ENCODE results near the gene CACNB2. TPM values are rescaled to one million over a fixed set of nuclear protein-coding genes. Genes with fewer than 3 reads are reported as not detected.
"Not testable (repeated sequence)": the region's sequence is repeated elsewhere in the genome, so short reads cannot be mapped to it uniquely, and the experiment has no call there.

CACNB2 gene
- total RNA-seq, 2 donors from 2014 or later: not detected

- ATAC-seq (replicated peaks in 1 of 2) (no peak), DNase-seq (no peak)
- H3K36me3 Mint-ChIP-seq (ENCODE audit: insufficient read depth in 2 of 2): no peaks in the 10 kb centered on the region
- H3K27ac Mint-ChIP-seq: no peak overlapping the region
- no peaks in the 10 kb centered on the region for H3K27me3 Mint-ChIP-seq (ENCODE audit: low read depth)
- H3K4me3 Mint-ChIP-seq: no peak overlapping the region
- H3K4me1 Mint-ChIP-seq (ENCODE audit: low read depth): no peaks in the 10 kb centered on the region
- H3K9me3 Mint-ChIP-seq: peaks cover 0 to 2% of the 10 kb centered on the region in 2 donors
These were observed 15.1 kb downstream of the CACNB2 start for GRCh38 chr10:18155321-18155720.

DNA sequence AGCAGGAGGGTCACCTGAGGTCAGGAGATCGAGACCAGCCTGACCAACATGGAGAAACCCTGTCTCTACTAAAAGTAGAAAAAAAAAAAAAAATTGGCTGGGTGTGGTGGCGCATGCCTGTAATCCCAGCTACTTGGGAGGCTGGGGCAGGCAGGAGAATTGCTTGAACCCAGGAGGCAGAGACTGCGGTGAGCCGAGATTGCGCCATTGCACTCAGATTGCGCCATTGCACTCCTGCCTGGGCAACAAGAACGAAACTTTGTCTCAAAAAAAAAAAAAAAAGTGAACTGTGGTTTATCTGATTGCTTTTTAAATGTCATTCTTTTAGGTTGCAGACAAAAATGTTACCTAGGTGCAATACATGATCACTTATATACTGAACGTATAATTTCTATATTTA lies 16.6 kb downstream of the CACNB2 start:
- not testable (repeated sequence) for H3K4me1 Mint-ChIP-seq (ENCODE audit: low read depth); DNase-seq; H3K27ac Mint-ChIP-seq; H3K27me3 Mint-ChIP-seq (ENCODE audit: low read depth); H3K36me3 Mint-ChIP-seq (ENCODE audit: insufficient read depth in 2 of 2); ATAC-seq (replicated peaks in 1 of 2); H3K4me3 Mint-ChIP-seq; H3K9me3 Mint-ChIP-seq

GRCh38 chr10:18157881-18158280 lies 17.7 kb downstream of the CACNB2 start:
- H3K9me3 Mint-ChIP-seq: peaks cover 0 to 2% of the 10 kb centered on the region in 2 donors
- no peaks in the 10 kb centered on the region for H3K4me1 Mint-ChIP-seq (ENCODE audit: low read depth)
- H3K4me3 Mint-ChIP-seq: no peak overlapping the region
- no peaks in the 10 kb centered on the region for H3K36me3 Mint-ChIP-seq (ENCODE audit: insufficient read depth in 2 of 2)
- no peak for DNase-seq
- H3K27me3 Mint-ChIP-seq (ENCODE audit: low read depth): no peaks in the 10 kb centered on the region
- H3K27ac Mint-ChIP-seq: no peak overlapping the region
- no peak for ATAC-seq (replicated peaks in 1 of 2)

- ATAC-seq (replicated peaks in 1 of 2) (no peak), DNase-seq (no peak)
- Mint-ChIP-seq H3K27ac (no peak overlapping the region), H3K27me3 (ENCODE audit: low read depth) (no peaks in the 10 kb centered on the region), H3K36me3 (ENCODE audit: insufficient read depth in 2 of 2) (no peaks in the 10 kb centered on the region), H3K4me3 (no peak overlapping the region), H3K9me3 (peaks cover 0 to 2% of the 10 kb centered on the region in 2 donors), H3K4me1 (ENCODE audit: low read depth) (no peaks in the 10 kb centered on the region)
These were observed 18.6 kb downstream of the CACNB2 start for GRCh38 chr10:18158773-18159265.

DNA sequence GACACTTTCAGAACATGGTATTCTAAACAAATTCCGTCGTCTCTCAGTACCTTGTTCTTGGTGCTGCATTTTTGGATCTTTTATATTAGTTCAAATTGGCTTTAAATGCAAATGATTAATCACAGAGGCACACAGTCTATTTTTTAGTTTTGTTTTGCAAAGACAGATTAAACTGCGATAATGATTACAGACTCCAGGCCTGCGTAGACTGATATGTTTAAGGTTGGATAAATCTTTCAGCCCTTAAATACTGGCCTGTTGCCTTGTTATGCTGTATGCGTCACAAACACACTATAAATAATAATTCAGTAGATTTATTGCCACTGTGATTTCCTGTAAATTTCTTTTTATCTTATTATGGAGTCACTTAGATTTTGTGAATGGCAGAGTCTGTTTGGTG lies 19.3 kb downstream of the CACNB2 start:
- H3K4me3 Mint-ChIP-seq: no peak overlapping the region
- H3K4me1 Mint-ChIP-seq (ENCODE audit: low read depth): no peaks in the 10 kb centered on the region
- no peak for ATAC-seq (replicated peaks in 1 of 2)
- H3K27me3 Mint-ChIP-seq (ENCODE audit: low read depth): no peaks in the 10 kb centered on the region
- H3K9me3 Mint-ChIP-seq: peaks cover 0 to 2% of the 10 kb centered on the region in 2 donors
- H3K36me3 Mint-ChIP-seq (ENCODE audit: insufficient read depth in 2 of 2): no peaks in the 10 kb centered on the region
- DNase-seq: no peak
- no peak overlapping the region for H3K27ac Mint-ChIP-seq

- no peaks in the 10 kb centered on the region for H3K27me3 Mint-ChIP-seq (ENCODE audit: low read depth)
- no peak for ATAC-seq (replicated peaks in 1 of 2)
These were observed 21.9 kb downstream of the CACNB2 start for GRCh38 chr10:18162021-18162627.

GRCh38 chr10:18164093-18164492 lies 23.9 kb downstream of the CACNB2 start:
- no peak overlapping the region for H3K4me3 Mint-ChIP-seq
- H3K9me3 Mint-ChIP-seq: no peaks in the 10 kb centered on the region
- DNase-seq (no peak), ATAC-seq (replicated peaks in 1 of 2) (no peak)
- no peak overlapping the region for H3K27ac Mint-ChIP-seq
- no peaks in the 10 kb centered on the region for H3K4me1 Mint-ChIP-seq (ENCODE audit: low read depth)
- H3K27me3 Mint-ChIP-seq (ENCODE audit: low read depth): no peaks in the 10 kb centered on the region
- no peaks in the 10 kb centered on the region for H3K36me3 Mint-ChIP-seq (ENCODE audit: insufficient read depth in 2 of 2)

More at GRCh38 chr10:18162021-18162627, 21.9 kb downstream of the CACNB2 start:
- Mint-ChIP-seq H3K4me3 (no peak overlapping the region), H3K36me3 (ENCODE audit: insufficient read depth in 2 of 2) (no peaks in the 10 kb centered on the region), H3K4me1 (ENCODE audit: low read depth) (no peaks in the 10 kb centered on the region), H3K27ac (no peak overlapping the region), H3K9me3 (no peaks in the 10 kb centered on the region)
- DNase-seq: no peak

DNA sequence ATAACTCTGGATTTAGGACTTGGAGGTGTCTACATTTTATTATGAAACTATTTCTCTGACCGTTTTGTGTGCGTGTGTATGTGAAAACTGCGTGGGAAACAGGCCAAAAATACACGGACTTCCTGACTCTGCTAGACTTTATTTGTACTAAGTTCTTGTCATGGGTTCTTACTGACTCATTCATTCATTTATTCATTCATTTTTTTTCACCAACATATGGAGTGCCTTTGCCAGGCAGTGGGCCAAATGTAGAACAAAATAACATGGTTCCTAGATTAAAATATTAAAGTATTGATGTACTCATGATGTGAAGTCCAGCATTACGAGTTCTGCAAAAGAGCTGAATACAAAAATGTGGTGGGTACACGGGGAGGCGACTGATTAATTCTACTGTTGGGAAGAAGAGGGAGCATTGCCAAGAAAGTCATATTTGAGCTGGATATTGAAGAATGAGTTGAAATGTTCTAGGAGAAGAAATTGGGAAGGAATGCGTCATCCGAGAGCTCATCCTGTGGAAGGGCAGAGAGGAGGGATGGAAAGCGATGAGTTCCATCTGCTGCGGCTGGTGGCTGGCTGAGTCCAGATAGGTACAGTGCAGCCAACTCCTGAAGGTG lies 24.6 kb downstream of the CACNB2 start:
- ATAC-seq (replicated peaks in 1 of 2): no peak
- no peak overlapping the region for H3K4me3 Mint-ChIP-seq

DNA sequence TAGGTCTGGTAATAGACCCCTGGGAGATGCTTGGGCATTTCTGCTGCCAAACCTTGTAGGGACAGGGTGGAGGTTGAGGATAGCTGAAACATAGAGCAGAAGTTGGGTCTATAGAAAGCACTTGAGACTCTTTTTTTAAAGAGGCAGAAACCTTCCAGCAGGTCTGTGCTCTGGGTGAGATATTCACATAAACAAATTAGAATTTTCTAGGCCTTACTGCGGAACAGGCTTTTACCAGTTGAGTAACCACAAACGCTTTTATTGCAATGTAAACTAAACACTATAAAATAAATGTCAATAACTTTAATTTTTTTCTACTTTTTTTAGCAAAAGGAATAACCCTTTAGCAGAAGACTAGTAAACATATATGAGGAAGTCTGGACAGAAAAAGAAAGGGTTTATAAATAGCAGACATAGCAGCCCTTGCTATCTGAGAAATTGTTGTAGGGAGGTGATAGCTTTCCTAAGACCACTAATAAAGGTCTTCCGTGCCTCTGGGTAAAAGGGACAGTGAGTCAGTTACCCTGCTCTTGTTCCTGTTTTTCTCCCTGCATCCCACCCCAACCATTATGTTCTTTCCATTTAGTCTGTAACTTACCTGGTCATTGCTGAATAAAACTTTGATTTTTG lies 38.7 kb downstream of the CACNB2 start:
- H3K4me1 Mint-ChIP-seq (ENCODE audit: low read depth): no peaks in the 10 kb centered on the region
- no peak overlapping the region for H3K4me3 Mint-ChIP-seq
- H3K27me3 Mint-ChIP-seq (ENCODE audit: low read depth): no peaks in the 10 kb centered on the region
- no peaks in the 10 kb centered on the region for H3K36me3 Mint-ChIP-seq (ENCODE audit: insufficient read depth in 2 of 2)
- no peak for ATAC-seq (replicated peaks in 1 of 2)
- H3K27ac Mint-ChIP-seq: no peak overlapping the region
- DNase-seq: no peak
- no peaks in the 10 kb centered on the region for H3K9me3 Mint-ChIP-seq

More for the DNA sequence above, 24.6 kb downstream of the CACNB2 start:
- no peaks in the 10 kb centered on the region for H3K4me1 Mint-ChIP-seq (ENCODE audit: low read depth)
- H3K9me3 Mint-ChIP-seq: no peaks in the 10 kb centered on the region
- H3K36me3 Mint-ChIP-seq (ENCODE audit: insufficient read depth in 2 of 2): no peaks in the 10 kb centered on the region
- no peak overlapping the region for H3K27ac Mint-ChIP-seq
- no peaks in the 10 kb centered on the region for H3K27me3 Mint-ChIP-seq (ENCODE audit: low read depth)
- no peak for DNase-seq

DNA sequence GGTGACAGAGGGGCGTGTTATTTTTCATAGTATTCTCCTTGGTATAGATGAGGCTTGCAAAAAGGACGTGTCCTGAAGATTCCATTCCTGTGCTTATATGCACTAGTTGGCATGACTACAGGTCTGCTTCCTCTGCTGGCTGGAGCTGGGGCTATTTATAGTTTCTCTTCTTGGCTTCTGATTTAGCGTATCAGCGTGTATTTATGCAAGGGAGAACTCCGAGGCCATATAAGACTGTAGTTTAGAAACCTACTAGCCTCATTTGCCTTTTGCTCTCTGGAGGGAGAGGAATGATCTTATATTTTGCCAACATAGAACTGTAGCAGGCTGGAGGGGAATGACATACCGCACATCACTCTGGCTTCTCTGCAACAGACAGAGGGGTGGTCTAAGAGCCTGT lies 39.7 kb downstream of the CACNB2 start:
- Mint-ChIP-seq H3K4me3 (no peak overlapping the region), H3K4me1 (ENCODE audit: low read depth) (no peaks in the 10 kb centered on the region), H3K36me3 (ENCODE audit: insufficient read depth in 2 of 2) (no peaks in the 10 kb centered on the region), H3K27ac (no peak overlapping the region), H3K27me3 (ENCODE audit: low read depth) (no peaks in the 10 kb centered on the region), H3K9me3 (no peaks in the 10 kb centered on the region)
- no peak for DNase-seq
- ATAC-seq (replicated peaks in 1 of 2): no peak

DNA sequence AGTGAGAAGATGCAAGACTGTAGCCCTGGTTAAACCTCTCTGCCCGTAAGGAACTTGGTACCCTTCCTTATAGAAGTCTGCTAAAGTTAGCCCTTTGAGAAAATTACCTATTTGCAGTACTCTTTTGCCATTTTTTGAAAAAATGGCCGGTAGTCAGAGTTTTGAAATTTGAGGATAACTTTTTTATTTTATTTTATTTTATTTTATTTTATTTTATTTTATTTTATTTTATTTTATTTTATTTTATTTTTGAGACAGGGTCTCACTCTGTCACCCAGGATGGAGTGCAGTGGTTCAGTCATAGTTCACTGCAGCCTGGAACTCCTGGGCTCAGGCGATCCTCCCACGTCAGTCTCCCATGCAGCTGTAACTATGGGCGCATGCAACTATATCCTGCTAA lies 41.2 kb downstream of the CACNB2 start:
- not testable (repeated sequence) for H3K27me3 Mint-ChIP-seq (ENCODE audit: low read depth); DNase-seq; H3K4me3 Mint-ChIP-seq; H3K36me3 Mint-ChIP-seq (ENCODE audit: insufficient read depth in 2 of 2); H3K9me3 Mint-ChIP-seq; H3K4me1 Mint-ChIP-seq (ENCODE audit: low read depth); ATAC-seq (replicated peaks in 1 of 2); H3K27ac Mint-ChIP-seq

DNA sequence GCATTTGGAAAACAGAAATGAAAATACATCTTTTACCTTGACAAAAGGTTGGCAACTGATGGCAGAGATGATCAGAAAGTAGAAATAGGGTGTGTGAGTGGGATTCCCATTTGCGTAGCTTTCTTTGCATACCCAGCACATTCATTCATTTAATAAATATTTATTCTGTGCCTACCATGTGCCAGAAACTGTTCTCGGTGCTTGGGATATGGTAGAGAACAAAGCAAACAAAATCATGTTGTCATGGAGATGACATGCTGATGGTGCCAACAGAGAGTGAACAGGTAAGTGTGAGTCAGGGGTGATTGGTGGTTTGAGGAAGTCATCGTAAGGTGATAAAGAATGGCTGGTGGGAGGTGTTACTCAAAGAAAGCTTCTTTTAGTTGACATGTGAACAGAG lies 45.4 kb downstream of the CACNB2 start:
- ATAC-seq (replicated peaks in 1 of 2) (no peak), DNase-seq (no peak)
- no peak overlapping the region for H3K27ac Mint-ChIP-seq
- H3K4me3 Mint-ChIP-seq: no peak overlapping the region
- H3K4me1 Mint-ChIP-seq (ENCODE audit: low read depth): no peaks in the 10 kb centered on the region
- H3K9me3 Mint-ChIP-seq: no peaks in the 10 kb centered on the region
- H3K36me3 Mint-ChIP-seq (ENCODE audit: insufficient read depth in 2 of 2): no peaks in the 10 kb centered on the region
- H3K27me3 Mint-ChIP-seq (ENCODE audit: low read depth): no peaks in the 10 kb centered on the region

DNA sequence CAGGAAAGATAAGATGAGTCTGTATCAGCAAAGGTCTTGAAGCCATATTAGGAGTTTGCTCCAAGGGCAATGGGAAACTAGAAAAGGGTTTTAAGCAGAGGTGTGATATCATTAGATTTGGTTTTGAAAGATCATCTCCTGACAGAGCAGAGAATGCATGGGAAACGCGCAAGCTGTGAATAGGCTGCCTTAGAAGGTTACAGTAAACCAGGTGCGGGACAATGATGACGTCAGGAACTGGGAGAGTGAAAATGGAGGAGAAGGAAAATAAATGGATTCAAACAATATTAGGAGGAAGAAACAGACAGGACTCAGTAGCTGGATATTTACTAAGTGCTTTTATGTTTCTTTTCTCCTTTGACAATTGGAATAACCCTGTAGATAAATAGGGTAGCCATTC lies 50.6 kb downstream of the CACNB2 start:
- no peak overlapping the region for H3K4me3 Mint-ChIP-seq
- H3K27me3 Mint-ChIP-seq (ENCODE audit: low read depth): no peaks in the 10 kb centered on the region
- DNase-seq (no peak), ATAC-seq (replicated peaks in 1 of 2) (no peak)
- no peaks in the 10 kb centered on the region for H3K9me3 Mint-ChIP-seq
- H3K4me1 Mint-ChIP-seq (ENCODE audit: low read depth): no peaks in the 10 kb centered on the region
- H3K27ac Mint-ChIP-seq: no peak overlapping the region
- H3K36me3 Mint-ChIP-seq (ENCODE audit: insufficient read depth in 2 of 2): no peaks in the 10 kb centered on the region

Data from activated T-cell treated with anti-CD3 and anti-CD28 coated beads, Interleukin-2, amount 50 U/mL, for 72 hours (primary cell).